Stimulated activated CD8-positive, alpha-beta memory T cell treated with anti-CD3 and anti-CD28 coated beads, Interleukin-7, amount 100 ng/mL, for 48 hours (primary cell): ENCODE measurements around the gene TAL2.

Experiments used
- DNase-seq, 2 donors: peaks; one replicate each; pipeline ENCODE4 v3.0.0-alpha.2; 2020; ENCODE audit warnings: low read depth in 1 of 2; ENCODE audit errors: extremely low read depth in 1 of 2

TAL2 gene

GRCh38 chr9:105673850-105674387, 11.7 kb downstream of the TAL2 start:
- DNase-seq, result no peak

GRCh38 chr9:105676351-105676923, 14.2 kb downstream of the TAL2 start:
- DNase-seq, result no peak

- DNase-seq, result no peak
These were observed 15.9 kb downstream of the TAL2 start for GRCh38 chr9:105678163-105678562.

GRCh38 chr9:105678781-105679180, 16.5 kb downstream of the TAL2 start:
- DNase-seq, result no peak

- no peak for DNase-seq
These were observed 17.2 kb downstream of the TAL2 start for GRCh38 chr9:105679257-105680022.

- DNase-seq, result no peak
These were observed 19.1 kb downstream of the TAL2 start for GRCh38 chr9:105681313-105681712.

GRCh38 chr9:105681724-105682123, 19.5 kb downstream of the TAL2 start:
- DNase-seq, result no peak

- no peak for DNase-seq
These were observed 21.5 kb downstream of the TAL2 start for GRCh38 chr9:105683688-105684275.

GRCh38 chr9:105686936-105687335, 24.7 kb downstream of the TAL2 start:
- no peak for DNase-seq

GRCh38 chr9:105690742-105691141, 28.5 kb downstream of the TAL2 start:
- no peak for DNase-seq

GRCh38 chr9:105693435-105694189, 31.4 kb downstream of the TAL2 start:
- no peak for DNase-seq

GRCh38 chr9:105694190-105694847, 32.1 kb downstream of the TAL2 start, which contains the start of gene TMEM38B:
TMEM38B (plus strand) TSS chr9:105694541; CDS start chr9:105694661, 120 bp downstream.
- peak; percentile 65 to 69 for DNase-seq

GRCh38 chr9:105694848-105695581, 32.8 kb downstream of the TAL2 start:
- DNase-seq, result peak; percentile 16 to 29

- no peak for DNase-seq
These were observed 34.0 kb downstream of the TAL2 start for GRCh38 chr9:105696219-105696793.

GRCh38 chr9:105697871-105698270, 35.6 kb downstream of the TAL2 start:
- DNase-seq, result no peak

- DNase-seq, result no peak
These were observed 36.2 kb downstream of the TAL2 start for GRCh38 chr9:105698348-105698870.

- no peak for DNase-seq
These were observed 38.4 kb downstream of the TAL2 start for GRCh38 chr9:105700668-105701067.

GRCh38 chr9:105701145-105701544, 38.9 kb downstream of the TAL2 start:
- DNase-seq, result no peak

- DNase-seq, result no peak
These were observed 40.0 kb downstream of the TAL2 start for GRCh38 chr9:105702207-105702606.
